H1 (cell line): Measurements from ENCODE around the gene GPS1. TPM values are rescaled to one million over a fixed set of nuclear protein-coding genes. Genes with fewer than 3 reads are reported as not detected.

ENCODE experiments used
- CHD7 ChIP-seq: fragments of 300-600 bp; sonication (generic); IDR thresholded peaks from 2 replicates; pipeline ENCODE4 v1.7.1; 2012; ENCODE audit warnings: low read length, moderate library complexity, mild to moderate bottlenecking, inconsistent platforms; ENCODE audit not compliant: insufficient replicate concordance
- CTBP2 ChIP-seq: IDR thresholded peaks from 2 replicates; pipeline ENCODE4 v1.7.0; 2011; ENCODE audit warnings: borderline replicate concordance, mild to moderate bottlenecking, moderate library complexity, mixed read lengths, low read length; ENCODE audit not compliant: insufficient read depth, insufficient read length
- MAFK ChIP-seq: IDR thresholded peaks from 2 replicates; pipeline ENCODE4 v1.6.1; 2012; ENCODE audit warnings: low read depth, mild to moderate bottlenecking, improper control_type of control experiment, low read length
- polyA plus RNA-seq, 7 experiments: library from polyadenylated mRNA; depleted of rRNA in 3 of 7; stranded (reverse) in 5 of 7; unstranded in 2 of 7; fragments of >200 nt in 5 of 7; fragments of 200-250 nt in 2 of 7; gene quantifications; 1 replicate in 5 of 7; 2 replicates in 1 of 7; 4 replicates in 1 of 7; pipeline versions ENCODE4 v1.2.1 to v1.2.3, GENCODE V29; 2011 to 2013; ENCODE audit warnings: missing spikeins in 2 of 7, mixed read lengths in 2 of 7
- total RNA-seq: library from RNA; stranded (reverse); fragmentation: NEBNext Ultra II Directional; extraction: Animal tissue kit (Norgen Biotek cat#: 25700); gene quantifications from 2 replicates; pipeline ENCODE4 v1.2.1, GENCODE V29; 2021

Gene GPS1
- total and polyA plus RNA-seq, 2 of the 8 experiments (the other 6 are each of a cell fraction or from before 2014, with no cell fraction given) = 153 to 277 TPM

- TF ChIP-seq CHD7 (no peak), CTBP2 (no peak), MAFK (no peak)
Measured at GRCh38 chr17:82092995-82093751, 41.5 kb downstream of the GPS1 start (continued).
